ES-I3 (cell line): ENCODE data around the gene ABCA3.

ENCODE experiments used
- H3K36me3 ChIP-seq: 2 replicates; pipeline ENCODE4 v1.6.1; 2013; ENCODE audit warnings: mild to moderate bottlenecking, low read length, control low read depth, moderate library complexity; ENCODE audit not compliant: insufficient read depth
- H3K4me1 ChIP-seq: 2 replicates; pipeline ENCODE4 v1.6.1; 2013; ENCODE audit warnings: mild to moderate bottlenecking, control low read depth, low read length; ENCODE audit not compliant: insufficient read depth
- H3K9ac ChIP-seq: 2 replicates; pipeline ENCODE4 v1.6.1; 2013; ENCODE audit warnings: low read depth, mild to moderate bottlenecking, low read length, moderate library complexity
- H3K9me3 ChIP-seq: 2 replicates; pipeline ENCODE4 v1.6.1; 2013; ENCODE audit warnings: mild to moderate bottlenecking, low read length, moderate library complexity; ENCODE audit not compliant: control insufficient read depth, insufficient read depth

ABCA3 gene

DNA sequence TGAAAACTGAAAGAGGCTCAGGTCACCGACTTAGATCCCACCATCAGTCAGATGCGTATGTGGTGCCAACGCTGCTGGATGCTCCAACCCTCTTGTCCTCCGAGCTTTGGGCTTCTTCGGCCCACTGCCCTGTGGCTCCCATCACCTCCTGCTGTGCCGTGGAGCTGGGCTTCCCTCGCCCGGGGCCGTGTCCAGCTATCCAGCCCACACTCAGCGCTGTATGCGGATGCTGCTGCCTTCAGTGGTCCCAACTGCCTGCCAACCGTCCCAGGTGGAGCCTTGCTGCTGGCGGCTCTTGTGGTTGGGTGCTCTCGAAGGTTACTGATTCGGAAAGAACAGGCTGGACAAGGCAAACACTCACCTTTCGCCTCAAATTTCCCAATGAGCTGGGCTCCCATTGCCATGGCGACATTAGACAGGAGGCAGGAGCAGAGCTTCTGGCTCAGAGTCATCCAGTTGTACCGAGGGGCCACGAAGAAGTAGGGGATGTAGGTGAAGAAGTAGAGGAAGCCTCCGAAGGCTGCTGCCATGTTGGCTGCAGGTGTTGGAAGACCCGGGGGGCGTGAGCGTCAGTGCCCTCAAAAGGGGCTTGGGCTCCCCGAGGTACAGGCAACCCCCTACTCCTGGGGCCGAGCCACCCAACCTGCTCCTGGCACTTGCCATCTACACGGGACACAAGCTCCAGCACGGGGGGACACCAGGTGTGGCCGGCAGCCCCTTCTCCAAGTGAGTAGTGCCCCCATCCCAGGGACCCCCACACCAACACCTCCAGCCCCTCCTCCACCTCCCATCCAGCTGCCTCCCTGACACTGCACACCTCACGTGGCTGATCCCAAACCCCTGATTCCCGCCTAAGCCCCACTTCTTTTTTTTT is 32.2 kb downstream of the ABCA3 start:
- Histone ChIP-seq H3K36me3 (no peaks in the 10 kb centered on the region), H3K4me1 (no peaks in the 10 kb centered on the region), H3K9me3 (no peaks in the 10 kb centered on the region), H3K9ac (no peak overlapping the region)

DNA sequence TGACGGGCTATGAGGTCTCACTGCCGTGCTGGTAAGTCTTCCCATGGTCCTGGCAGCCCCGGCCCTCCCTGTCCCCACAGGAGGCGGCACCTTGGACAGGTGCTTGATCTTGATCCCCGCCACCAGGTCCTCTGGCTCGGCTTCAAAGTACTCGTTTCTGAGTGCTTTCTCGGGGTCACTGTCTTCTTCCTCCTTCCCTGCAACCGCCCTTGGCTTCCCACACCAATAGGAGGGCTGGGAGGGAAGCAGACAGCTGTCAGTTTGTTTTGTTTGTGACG is 40.7 kb downstream of the ABCA3 start:
- Histone ChIP-seq H3K4me1 (peaks cover 4% of the 10 kb centered on the region; the same call in 1 of the 2 replicates), H3K36me3 (no peaks in the 10 kb centered on the region), H3K9ac (no peak overlapping the region)

DNA sequence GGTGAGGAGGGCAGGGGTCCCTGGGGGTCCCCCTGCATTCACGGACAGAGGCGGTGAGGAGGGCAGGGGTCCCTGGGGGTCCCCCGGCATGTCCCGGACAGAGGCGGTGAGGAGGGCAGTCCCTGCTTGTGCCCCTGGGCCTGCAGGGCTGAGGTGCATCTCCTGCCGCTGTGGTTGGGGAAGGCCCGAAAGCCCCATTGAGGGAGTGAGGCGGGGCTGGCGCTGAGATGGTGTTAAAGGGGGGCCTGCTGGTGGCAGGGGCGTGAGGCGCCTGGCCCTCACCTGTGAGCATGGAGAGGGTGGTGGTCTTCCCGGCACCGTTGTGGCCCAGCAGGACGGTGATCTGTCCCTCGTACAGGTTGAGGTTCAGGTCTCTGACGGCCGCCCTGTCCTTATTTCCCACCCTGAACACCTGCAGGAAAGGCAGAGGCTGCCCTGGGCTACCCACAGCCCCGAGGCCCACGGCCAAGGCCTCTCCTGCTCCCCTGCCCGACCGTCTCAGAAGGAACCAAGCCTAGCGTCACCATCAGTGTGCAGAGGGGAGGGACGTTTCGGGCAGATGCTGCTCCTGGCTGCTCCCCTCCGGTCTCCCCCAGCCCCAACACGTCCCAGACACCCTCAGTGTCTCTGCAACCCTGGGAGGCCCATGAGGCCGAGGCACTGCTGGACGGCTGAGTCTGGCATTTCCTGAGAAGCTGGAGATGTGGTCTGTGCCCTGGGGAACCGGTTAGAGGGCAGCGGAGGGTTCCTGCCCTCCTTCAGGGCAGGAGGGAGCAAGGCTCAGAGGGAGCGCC is 41.2 kb downstream of the ABCA3 start:
- Histone ChIP-seq H3K4me1 (peaks cover 4% of the 10 kb centered on the region; the same call in 1 of the 2 replicates), H3K9ac (no peak overlapping the region), H3K9me3 (no peaks in the 10 kb centered on the region), H3K36me3 (no peaks in the 10 kb centered on the region)

More for the DNA sequence above, 40.7 kb downstream of the ABCA3 start:
- H3K9me3 ChIP-seq: no peaks in the 10 kb centered on the region

DNA sequence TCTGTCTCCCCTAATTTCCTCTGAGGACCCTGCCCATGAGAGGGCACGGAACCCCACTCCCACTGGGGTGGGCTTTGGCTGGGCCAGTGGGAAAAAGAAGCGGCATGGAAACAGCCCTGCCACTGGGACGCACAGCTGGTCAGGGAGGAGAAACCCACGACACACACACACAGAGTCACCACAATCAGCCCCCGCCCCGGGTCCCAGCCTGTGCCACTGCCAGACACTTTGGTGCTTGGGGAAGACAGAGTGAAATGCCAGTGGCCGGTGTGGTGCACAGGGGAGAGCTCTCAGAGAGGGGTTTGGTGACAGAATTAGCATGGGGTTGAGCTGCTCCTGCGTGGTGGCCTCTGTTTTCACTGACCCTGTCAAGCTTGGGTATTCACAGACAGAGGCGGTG is 41.9 kb downstream of the ABCA3 start:
- Histone ChIP-seq H3K4me1 (peaks cover 4% of the 10 kb centered on the region; the same call in 1 of the 2 replicates), H3K9ac (no peak overlapping the region), H3K36me3 (no peaks in the 10 kb centered on the region), H3K9me3 (no peaks in the 10 kb centered on the region)

DNA sequence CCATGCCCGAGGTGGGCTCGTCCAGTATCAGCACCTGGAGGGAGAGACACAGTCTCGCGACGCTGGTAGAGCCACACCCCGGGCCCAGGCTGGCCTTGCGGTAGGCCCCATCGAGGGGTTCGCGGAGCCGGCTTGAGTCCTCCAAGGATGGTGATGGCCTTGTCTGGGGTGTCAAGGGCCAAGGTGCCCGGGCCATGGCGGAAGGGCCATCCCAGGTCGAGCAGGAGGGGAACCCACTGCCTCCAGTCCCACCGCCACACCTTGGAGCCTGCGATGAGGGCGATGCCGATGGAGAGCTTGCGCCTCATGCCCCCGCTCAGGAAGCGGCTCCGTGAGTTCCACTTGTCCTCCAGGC is 43.0 kb downstream of the ABCA3 start:
- H3K9ac ChIP-seq: no peak overlapping the region
- no peaks in the 10 kb centered on the region for H3K36me3 ChIP-seq
- H3K9me3 ChIP-seq: no peaks in the 10 kb centered on the region
- H3K4me1 ChIP-seq: peaks cover 4% of the 10 kb centered on the region; the same call in 1 of the 2 replicates

DNA sequence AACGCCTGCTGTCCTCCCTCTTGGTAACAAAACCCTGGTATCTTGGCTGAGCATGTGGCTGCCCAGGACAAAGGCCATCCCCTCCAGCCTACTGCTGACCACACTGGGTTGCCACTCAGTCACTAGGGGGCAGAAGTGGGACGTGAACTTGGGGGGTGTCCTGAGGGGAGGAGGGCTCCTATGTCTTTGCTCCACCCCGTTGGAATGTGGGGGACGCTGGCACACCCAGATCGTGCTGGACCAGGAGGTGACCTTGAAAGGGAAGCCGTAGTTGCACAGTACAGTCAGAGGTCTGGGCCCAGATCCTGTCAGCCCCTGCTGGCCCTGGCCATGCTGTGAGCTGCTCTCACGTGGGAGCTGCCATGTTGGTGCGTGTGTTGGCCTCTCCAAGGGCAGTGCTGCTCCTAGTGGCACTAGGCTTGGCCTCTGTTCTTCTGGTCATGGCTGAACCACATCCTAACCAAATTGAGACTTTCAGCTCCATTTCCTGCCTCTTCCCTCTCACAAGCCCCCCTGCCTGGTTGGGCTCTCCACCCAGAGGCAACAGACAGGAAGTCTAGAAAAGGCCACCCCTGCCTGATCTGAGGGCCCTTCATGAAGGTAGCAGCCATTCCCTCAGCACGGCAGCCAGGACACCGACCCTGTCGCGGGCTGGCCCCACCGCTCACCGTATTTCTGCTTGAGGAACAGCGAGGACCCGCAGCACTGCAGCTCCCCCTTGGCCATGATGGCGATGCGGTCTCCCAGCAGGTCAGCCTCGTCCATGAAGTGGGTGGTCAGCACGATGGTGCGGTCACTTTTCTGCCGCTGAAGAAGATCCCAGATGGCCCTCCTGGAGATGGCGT is 43.6 kb downstream of the ABCA3 start:
- H3K9ac ChIP-seq: no peak overlapping the region

DNA sequence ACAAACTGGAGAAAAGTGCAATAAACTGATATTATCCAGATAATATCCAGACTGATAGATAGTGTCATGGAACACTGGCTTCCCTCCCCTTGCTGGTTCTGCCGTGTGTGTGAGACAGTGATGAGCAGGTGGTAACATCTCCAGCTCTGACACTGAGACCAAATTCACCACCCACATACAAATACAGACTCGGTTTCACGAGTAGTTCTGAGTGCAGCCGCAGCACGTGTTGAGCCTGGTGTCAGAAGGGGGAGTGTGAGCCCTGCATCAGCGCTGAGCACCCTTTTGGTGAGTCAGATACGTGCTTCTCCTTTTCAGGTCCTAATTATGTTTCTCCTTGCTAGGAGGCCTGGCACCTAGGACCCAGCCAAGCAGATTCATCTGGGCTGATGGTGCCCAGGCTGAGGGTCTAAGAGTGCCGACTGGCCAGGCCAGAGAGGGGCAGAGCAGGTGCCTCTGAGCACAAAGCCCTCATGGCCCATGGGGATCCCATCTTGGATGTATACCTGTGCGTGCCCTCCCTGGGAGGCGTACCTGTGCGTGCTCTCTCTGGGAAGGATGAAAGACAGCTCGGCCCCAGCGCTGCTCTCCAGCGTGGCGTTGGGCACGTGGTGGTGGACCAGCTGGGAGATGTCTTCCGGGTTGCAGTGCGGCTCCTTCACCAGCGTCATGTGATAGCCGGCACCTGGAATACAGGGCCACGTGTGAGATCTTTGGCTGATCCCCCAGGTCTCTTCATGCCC is 45.3 kb downstream of the ABCA3 start:
- Histone ChIP-seq H3K9me3 (no peaks in the 10 kb centered on the region), H3K36me3 (no peaks in the 10 kb centered on the region), H3K9ac (no peak overlapping the region), H3K4me1 (peaks cover 4% of the 10 kb centered on the region; the same call in 1 of the 2 replicates)

More for the DNA sequence above, 43.6 kb downstream of the ABCA3 start:
- no peaks in the 10 kb centered on the region for H3K9me3 ChIP-seq
- peaks cover 4% of the 10 kb centered on the region; the same call in 1 of the 2 replicates for H3K4me1 ChIP-seq
- H3K36me3 ChIP-seq: no peaks in the 10 kb centered on the region

DNA sequence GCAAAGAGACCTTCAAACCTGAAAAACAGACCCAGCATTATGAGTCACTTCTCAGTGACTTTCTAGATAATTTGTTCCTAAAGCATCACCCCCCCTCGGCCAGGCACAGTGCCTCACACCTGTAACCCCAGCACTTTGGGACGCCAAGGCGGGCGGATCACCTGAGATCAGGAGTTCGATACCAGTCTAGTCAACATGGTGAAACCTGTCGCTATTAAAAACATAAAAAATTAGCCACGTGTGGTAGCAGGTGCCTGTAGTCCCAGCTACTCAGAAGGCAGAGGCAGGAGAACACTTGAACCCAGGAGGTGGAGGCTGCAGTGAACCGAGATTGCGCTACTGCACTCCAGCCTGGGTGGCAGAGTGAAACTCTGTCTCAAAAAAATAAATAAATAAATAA is 48.3 kb downstream of the ABCA3 start:
- H3K36me3 ChIP-seq: no peaks in the 10 kb centered on the region
- peaks cover 4% of the 10 kb centered on the region; the same call in 1 of the 2 replicates for H3K4me1 ChIP-seq
- H3K9ac ChIP-seq: no peak overlapping the region
- H3K9me3 ChIP-seq: no peaks in the 10 kb centered on the region

DNA sequence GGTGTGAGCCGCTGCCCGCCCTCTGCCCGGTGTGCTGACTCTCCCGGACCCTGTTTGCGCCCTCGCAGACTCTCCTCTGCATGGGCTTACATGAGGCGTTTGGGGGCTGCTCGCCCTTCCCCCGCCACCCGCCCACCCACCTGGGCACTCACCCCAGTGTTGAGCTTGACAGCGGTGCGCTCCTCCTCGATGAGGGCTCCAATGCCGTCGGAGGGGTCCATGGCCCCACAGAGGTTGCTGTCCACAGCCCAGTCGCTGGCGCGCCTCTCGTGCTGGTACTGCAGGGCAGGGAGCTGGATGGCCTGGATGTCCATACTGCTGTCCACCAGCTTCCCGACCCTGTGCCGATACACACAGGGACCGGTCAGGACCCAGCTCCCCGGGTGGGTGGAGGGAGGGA is 51.2 kb downstream of the ABCA3 start:
- Histone ChIP-seq H3K36me3 (no peaks in the 10 kb centered on the region), H3K4me1 (no peaks in the 10 kb centered on the region), H3K9ac (no peak overlapping the region), H3K9me3 (no peaks in the 10 kb centered on the region)

DNA sequence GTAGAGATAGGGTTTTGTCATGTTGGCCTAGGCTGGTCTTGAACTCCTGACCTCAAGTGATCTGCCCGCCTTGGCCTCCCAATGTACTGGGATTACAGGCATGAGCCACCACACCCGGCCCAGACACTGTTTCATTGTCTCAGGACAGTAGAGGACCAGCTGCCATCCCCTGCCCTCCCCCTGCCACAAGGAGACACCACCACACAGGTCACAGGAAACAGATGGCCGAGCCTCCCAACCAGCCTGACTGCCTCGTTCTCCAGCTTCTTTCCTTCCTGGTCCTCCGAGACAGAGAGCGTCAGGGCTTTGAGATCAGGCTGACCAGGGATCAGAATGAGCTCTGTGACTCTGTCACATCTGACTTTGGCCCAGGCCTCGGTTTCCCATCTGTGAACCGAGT is 51.8 kb downstream of the ABCA3 start:
- Histone ChIP-seq H3K36me3 (no peaks in the 10 kb centered on the region), H3K9me3 (no peaks in the 10 kb centered on the region), H3K9ac (no peak overlapping the region)

DNA sequence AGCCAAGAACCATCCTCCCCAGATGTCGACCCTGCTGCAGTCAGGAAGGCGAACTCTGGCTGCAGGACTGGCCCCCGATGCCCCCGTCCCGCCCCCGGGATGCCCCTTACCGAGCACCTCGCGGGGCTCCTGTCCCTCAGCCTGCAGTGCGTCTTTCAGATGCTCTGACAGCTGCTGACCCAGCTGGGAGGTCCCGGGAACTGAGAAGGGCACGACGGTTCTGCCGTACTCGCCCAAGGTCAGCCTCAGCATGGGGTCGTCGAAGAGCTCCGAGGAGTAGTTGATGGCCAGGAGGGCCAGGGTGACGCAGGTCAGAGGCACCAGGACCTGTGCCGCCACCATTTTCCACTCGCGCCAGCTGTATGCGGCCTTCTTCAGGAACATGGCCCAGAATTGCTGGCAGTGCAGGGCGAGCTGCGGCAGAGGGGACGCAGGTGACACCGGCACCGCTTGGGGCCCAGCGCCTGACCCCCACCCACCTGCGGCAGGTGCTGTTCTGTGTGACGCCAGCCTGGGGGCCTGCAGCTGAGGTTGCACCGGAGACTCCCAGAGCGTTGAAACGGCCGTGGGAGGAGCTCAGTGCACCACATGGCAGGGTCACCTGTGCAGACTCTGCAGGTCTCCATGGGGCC is 52.5 kb downstream of the ABCA3 start:
- no peak overlapping the region for H3K9ac ChIP-seq
- no peaks in the 10 kb centered on the region for H3K9me3 ChIP-seq
- no peaks in the 10 kb centered on the region for H3K4me1 ChIP-seq
- H3K36me3 ChIP-seq: no peaks in the 10 kb centered on the region

More for the DNA sequence above, 51.8 kb downstream of the ABCA3 start:
- H3K4me1 ChIP-seq: no peaks in the 10 kb centered on the region

DNA sequence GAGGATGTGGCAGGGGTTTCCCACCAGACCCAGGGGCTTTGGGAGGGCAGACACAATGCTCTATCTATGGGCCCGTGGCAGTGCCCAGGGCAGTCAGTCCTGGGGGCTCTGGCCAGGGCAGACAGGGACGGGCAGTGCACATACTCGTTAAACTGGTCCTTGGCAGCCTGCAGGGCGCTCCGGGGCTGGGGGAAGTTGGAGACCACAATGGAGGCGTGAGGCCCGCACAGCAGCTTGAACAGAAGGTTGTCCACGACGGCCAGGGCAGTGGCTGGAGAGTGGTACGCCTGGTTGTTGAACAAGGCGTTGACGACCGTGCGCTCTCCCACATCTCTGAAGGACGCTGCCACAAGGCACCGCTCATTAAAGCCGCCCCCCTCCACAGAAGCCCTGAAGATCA is 54.0 kb downstream of the ABCA3 start:
- H3K9ac ChIP-seq: no peak overlapping the region
- no peaks in the 10 kb centered on the region for H3K4me1 ChIP-seq
- H3K36me3 ChIP-seq: no peaks in the 10 kb centered on the region
- no peaks in the 10 kb centered on the region for H3K9me3 ChIP-seq

DNA sequence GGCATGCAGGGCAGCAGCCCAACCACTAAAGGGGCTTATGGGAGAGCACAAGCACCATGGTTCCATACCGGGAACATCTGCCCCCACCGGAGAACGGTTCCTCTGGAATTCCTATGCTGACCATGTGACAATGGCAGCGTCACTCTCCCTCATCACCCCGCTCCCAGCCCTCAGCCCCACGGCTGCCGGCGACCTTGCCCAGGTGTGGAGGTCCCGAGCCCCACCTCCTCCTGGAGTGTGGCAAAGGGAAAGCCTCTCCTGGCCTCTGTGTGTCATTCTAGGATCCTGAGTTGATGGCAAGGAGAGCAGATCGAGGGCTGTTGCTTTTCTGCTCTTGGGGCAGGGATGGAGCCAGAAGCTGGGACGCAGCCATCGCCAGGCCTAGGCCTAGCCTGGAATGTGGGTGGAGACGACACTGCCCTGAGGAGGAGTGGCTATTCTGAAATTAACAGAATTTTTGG is 54.8 kb downstream of the ABCA3 start:
- Histone ChIP-seq H3K9me3 (no peaks in the 10 kb centered on the region), H3K4me1 (no peaks in the 10 kb centered on the region), H3K9ac (no peak overlapping the region), H3K36me3 (no peaks in the 10 kb centered on the region)
